ENCODE data around the gene MYBPC1.
"Not testable (repeated sequence)": the region's sequence is repeated elsewhere in the genome, so short reads cannot be mapped to it uniquely, and the experiment has no call there.

The MYBPC1 gene

DNA sequence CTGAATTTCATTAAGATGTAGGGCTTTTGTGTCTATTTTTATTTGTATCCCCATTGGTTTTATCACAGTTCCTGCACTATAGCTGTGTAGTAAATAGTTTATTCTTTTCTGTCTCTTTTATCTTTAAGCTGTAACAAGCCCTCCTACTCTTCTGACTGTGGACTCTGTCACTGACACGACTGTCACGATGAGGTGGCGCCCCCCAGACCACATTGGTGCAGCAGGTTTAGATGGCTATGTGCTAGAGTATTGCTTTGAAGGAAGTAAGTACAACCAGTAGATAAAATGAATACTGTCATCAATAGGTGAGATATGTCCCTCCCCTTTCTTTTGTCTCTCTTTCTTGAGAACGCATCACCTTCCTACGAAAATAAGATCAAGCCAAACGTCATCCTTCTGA, 68.5 kb downstream of the MYBPC1 start:
- no peak for DNase-seq

DNA sequence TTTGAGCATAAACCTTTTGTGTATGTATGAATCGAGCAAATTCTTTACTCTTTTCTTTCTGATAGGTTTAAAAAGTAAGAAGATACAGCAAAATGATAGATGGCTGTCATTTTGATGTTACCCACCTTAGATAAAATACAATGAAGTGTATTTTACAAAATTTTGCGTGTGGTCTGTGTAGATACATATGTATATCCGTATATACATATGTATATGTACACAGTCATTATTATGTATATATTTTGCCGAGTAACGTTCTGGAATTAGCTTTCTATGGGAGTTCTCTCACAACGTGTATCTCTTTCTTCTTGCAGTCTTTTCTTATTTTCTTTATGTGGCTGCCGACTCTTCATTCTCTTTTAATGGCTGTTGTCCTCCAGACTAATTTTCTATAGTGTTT, 70.2 kb downstream of the MYBPC1 start:
- no peak for DNase-seq

- DNase-seq, result no peak
Measured at GRCh38 chr12:101666052-101666728, 71.4 kb downstream of the MYBPC1 start.

DNA sequence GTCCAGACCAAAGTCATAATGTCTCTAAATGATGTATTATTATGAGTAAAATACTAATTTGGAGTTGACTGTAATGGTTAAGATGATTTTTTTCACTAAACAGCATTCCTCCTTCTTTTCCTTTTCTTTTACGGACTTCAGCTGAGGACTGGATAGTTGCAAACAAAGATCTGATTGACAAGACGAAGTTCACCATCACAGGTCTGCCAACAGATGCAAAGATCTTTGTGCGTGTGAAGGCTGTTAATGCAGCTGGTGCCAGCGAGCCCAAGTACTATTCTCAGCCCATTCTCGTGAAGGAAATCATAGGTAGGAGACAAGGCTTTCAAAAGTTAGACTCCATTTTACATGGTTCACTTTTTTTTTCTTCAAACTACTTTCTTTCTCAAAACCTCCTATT, 72.8 kb downstream of the MYBPC1 start:
- no peak for DNase-seq

DNA sequence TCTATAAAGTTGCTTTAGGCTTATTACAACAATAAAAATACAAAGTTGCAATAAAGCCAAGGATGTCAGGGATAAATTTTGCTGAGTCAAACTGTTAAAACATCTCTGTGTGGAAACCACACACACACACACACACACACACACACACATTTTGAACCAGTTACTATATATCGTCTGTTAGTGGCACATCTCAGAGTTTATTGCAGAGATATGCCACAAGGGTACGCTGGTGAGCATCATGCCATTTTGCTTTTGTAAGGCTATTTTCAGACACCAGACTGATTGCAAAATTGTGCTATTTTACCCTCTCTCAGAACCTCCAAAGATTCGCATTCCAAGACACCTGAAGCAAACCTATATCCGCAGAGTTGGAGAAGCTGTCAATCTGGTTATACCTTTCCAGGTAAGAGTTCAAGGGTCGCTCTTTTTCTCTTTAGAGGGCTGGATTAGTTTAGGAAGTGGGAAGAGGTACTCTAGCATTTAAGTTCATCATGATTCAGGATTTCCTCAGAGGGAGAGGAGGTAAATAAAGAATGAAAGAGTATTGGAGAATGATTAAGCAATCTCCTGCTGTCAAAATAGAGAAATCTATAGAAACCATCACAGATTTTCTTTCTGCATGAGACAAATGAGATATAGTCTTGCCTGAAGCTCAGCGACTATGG, 75.4 kb downstream of the MYBPC1 start:
- peak; percentile 72 for DNase-seq

DNA sequence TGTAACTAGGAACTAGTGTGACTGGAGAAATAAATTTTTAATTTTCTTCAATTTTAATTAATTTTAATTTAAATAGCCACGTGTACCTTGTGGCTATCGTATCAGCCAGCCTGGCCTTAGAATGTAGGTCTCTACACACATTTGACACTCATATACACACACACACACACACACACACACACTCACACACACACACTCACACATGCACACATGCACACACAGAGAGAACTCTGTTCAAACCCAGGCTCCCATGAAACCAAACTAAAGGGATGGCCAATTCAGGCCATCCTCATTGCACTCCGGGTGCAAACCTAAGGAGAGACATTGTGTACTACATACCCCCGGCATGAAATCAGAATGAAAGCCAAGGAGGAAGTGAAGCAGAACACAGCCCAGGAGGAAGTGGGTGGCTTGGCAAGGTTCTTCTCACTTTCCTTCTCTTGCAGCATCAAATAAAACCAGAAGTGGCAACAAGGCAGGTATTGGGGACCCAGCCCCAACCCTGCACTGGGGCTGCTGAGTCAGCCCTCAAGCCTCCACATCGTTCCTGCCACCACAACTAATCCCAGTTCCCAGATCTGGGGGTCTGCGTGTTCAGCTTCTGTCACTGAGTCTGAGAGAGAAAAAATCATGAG, 76.5 kb downstream of the MYBPC1 start:
- no peak for DNase-seq

DNA sequence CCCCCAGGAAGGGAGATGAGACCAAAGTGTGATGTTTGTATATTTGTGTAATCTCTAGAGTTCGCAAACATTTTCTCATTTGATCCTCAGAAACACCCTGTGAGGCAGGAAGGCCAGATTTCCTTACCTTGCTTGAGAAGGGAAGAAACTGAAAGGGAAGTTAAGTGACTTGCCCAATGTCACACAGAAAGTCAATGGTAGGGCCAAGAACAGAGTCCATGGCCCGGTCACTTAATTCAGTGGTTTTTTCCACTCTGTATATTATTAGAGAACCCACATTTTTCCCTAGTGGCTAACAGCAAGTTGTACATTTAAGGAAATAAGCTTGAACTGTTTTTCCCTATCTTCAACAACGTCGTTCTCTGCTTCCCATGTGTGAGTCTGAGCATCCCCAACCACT, 77.1 kb downstream of the MYBPC1 start:
- no peak for DNase-seq

DNA sequence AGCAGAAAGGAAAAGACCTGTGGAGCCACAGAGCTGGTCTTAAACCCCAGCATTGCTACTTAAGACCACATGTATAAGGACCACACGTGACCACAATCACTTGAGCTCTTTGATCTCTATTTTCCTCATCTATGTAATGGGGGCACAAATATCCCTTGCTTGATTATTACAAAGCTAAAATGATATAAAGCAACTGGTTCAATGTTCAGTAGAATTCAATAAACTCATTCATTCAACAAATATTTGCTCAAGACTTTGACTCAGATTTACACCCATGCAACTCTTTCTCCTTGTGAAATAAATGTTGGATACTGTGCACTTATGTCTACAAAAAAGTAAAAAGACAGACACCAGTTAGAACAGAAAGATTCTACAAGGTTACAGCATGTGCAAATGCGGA, 80.8 kb downstream of the MYBPC1 start:
- no peak for DNase-seq

GRCh38 chr12:101676497-101676896, 81.7 kb downstream of the MYBPC1 start:
- not testable (repeated sequence) for DNase-seq

DNA sequence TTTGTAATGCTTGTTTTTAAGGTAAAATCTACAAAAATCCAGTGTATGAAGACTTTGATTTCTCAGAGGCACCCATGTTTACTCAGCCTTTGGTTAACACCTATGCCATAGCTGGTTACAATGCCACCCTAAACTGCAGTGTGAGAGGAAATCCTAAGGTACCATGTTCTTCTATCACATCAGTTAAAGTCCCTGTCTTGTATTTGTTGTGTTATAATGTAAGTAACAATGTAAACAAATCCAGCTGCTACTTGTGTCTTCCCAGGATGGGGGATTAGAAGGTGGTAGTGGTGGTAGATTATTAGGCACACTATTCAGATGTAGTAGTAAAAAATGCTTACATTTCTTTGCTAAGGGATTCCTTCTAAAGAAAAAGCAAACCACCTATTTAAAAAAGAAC, 83.3 kb downstream of the MYBPC1 start:
- peak; percentile 20 for DNase-seq

- no peak for DNase-seq
Measured at GRCh38 chr12:101680240-101680639, 85.5 kb downstream of the MYBPC1 start.

GRCh38 chr12:101680647-101681046, 85.9 kb downstream of the MYBPC1 start:
- DNase-seq, result no peak

GRCh38 chr12:101681627-101682026, 86.9 kb downstream of the MYBPC1 start:
- DNase-seq, result not testable (repeated sequence)

- no peak for DNase-seq
Measured at GRCh38 chr12:101685092-101685491, 90.3 kb downstream of the MYBPC1 start.

DNA sequence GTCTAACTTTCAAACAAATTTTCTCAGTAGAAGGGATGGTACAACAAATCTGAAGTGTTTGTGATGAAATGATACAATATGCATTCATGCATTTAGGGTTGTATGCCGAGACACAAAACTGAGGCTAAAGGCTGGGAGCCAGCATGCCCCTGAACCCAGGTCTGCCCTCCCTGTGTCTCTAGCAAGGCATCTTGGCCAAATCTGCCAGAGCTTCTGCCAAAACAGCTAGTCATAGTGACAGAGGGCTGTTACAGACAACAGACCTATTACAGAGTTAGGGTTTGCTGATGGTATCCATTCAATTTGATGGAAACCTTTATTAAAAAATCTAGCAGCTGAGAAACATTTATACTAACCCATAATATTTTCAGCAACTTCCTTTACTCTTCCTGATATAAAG, 91.4 kb downstream of the MYBPC1 start:
- no peak for DNase-seq

GRCh38 chr12:101690544-101691098, 95.8 kb downstream of the MYBPC1 start:
- no peak for DNase-seq

DNA sequence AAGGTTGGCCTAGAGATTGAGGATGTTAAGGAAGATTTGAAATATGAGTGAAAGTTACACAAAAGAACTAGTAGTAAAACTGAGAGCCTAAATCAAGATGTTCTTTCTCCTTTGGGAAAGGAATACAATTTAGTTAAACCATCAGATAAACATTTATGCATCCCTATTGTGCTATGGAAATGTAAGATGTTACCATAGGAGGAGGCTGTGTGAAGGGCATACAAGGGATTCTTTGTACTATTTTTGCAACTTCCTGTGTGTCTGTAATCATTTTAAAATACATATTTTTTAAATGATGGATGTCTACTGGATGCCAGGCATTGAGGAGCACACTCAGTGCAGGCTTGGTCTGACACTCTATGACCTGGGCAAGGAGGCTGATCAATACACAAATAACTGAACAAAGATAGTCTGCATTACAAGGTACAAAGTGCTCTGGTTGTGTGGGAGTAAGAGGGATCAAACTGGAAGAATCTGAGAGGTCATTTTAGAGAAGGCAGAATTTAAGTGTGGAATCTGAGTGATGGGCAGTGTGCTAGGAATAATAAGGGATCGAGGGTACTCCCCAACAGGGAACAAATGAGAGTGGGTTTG, 96.8 kb downstream of the MYBPC1 start:
- DNase-seq, result no peak

- no peak for DNase-seq
Measured at GRCh38 chr12:101694297-101694848, 99.6 kb downstream of the MYBPC1 start.

DNA sequence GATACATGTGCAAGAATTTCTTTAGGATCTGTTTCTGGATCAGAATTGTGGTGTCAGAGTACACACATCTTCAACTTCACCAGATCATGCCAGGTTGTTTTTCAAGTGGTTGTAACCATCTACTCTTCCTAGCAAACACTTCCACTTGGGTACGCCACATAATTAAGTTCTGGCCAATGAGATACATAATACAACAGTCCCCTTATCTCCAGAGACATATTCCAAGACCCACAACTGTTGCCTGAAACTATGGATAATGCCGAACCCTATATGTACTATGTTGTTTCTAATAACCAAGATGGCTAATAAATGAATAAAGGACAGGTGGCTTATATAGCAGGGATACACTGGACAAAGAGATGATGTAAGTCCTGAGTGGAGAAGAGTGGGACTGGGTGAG, 100.2 kb downstream of the MYBPC1 start:
- DNase-seq, result no peak

DNA sequence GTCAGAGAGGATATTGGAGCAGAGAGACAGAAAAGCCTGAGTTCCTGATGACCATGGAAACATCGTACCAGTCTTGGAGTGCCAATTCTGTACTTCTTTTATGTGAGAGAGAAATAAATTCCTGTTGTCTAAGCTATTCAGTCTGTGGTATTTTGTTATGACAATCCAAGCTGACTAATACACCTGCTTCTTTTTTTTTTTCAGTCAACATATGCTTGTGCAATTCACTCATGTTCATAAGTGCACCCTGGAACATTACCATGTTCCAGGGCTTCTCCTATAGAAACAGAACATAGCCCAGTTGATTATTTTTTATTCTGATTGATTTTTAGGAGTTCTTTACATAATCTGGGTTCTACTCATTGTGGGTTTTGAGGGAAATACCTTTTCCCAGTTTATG, 100.9 kb downstream of the MYBPC1 start:
- DNase-seq, result peak; percentile 28

DNA sequence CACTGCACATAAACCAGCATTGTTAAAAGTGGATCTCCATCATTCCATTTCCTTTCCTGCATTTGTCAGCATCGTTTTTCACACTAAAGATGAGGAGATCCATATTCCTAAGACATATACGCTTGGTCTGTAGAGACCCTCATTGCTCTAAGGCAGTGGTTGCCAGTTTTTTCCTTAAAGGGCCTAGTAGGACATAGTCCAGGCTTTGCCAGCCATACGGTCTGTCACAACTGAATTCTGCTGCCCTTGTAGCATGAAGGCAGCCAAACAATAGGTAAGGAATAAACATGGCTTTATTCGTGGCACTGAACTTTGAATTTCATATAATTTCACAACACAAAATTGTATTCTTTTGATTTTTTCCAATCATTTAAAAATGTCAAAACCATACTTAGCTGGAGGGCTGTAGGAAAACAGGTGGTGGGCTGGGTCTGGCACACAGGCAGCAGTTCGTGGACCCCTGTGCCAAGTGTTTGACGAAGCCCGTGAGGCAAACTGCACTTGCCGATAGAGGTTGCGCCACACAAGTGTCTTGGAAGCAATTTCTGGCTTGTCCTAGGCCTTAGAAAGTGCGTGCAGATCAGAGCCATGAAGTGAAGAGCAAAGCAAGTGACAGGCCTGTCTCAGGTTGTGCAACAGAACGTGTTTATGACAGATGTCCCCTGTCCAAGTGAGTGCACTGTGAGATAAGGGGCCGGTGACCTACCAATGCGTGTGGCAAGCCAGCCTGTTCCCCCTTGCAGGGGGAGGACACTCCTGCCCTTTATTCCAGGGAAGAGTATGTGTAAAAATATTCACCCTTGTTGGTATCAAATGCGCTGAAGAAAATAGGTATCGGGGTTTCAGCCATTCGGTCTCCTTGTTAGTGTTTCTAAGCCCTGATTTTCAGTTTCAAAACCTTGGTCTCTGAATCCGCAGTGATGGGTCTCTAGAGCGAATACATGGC, 101.8 kb downstream of the MYBPC1 start:
- peak; percentile 65 for DNase-seq
